Spinal cord (tissue), 10 donors: ENCODE measurements around the gene TAOK2. TPM values are rescaled to one million over a fixed set of nuclear protein-coding genes. Genes with fewer than 3 reads are reported as not detected.
"Not testable (repeated sequence)": the region's sequence is repeated elsewhere in the genome, so short reads cannot be mapped to it uniquely, and the experiment has no call there.

Experiments
- DNase-seq, 6 donors: peaks; one replicate each; pipeline versions ENCODE4 v3.0.0 to v3.0.0-alpha.2; 2013 to 2015; ENCODE audit warnings: low spot score in 6 of 6, low read depth in 4 of 6
- H3K27ac ChIP-seq: one replicate; pipeline ENCODE4 v1.5.1; 2013; ENCODE audit warnings: low read depth, low read length, control low read depth
- H3K27me3 ChIP-seq: one replicate; pipeline ENCODE4 v1.6.1; 2013; ENCODE audit warnings: low read length; ENCODE audit not compliant: control insufficient read depth, insufficient read depth
- H3K36me3 ChIP-seq: one replicate; pipeline ENCODE4 v1.6.1; 2013; ENCODE audit warnings: low read length; ENCODE audit not compliant: control insufficient read depth, insufficient read depth
- H3K4me1 ChIP-seq: one replicate; pipeline ENCODE4 v1.6.1; 2013; ENCODE audit warnings: low read length; ENCODE audit not compliant: control insufficient read depth, insufficient read depth
- H3K4me3 ChIP-seq: one replicate; pipeline ENCODE4 v1.5.1; 2013; ENCODE audit warnings: low read depth, low read length, control low read depth
- H3K9me3 ChIP-seq: one replicate; pipeline ENCODE4 v1.6.1; 2013; ENCODE audit warnings: low read length; ENCODE audit not compliant: control insufficient read depth, insufficient read depth
- WGBS: methylation state at CpG from one replicate; pipeline ENCODE4 v1.1.5; 2013; ENCODE audit warnings: missing lambda C conversion rate; ENCODE audit not compliant: insufficient coverage; 5-methylcytosine and 5-hydroxymethylcytosine counted together
- long read RNA-seq, 4 donors: transcript quantifications; one replicate each; lab custom pipeline, GENCODE V29; 2026
- polyA plus RNA-seq, 2 donors: library from polyadenylated mRNA; unstranded; fragments of 120-200 nt; gene quantifications; one replicate each; pipeline ENCODE4 v1.2.1, GENCODE V29; 2013; ENCODE audit not compliant: insufficient read length in 2 of 2
- total RNA-seq, 2 donors: library from RNA; depleted of rRNA in 1 of 2; stranded (reverse); fragments of 120-200 nt in 1 of 2; fragments of >200 nt in 1 of 2; gene quantifications; one replicate each; pipeline versions ENCODE4 v1.2.3 to v1.2.4, GENCODE V29; 2013 to 2014
- donor health status: healthy.

Gene TAOK2
- 10 to 100 TPM; 42.2 to 52.3 TPM for total RNA-seq
- 10 to 100 TPM; 80.6 to 87.1 TPM for polyA plus RNA-seq
- long read RNA-seq, donor 1, full-length matches to known transcripts, result 8 of 14 reads
- long read RNA-seq, donor 1, partial matches to known transcripts, result 6 of 14 reads
- long read RNA-seq, donor 1, other reads (novel, unspliced or antisense), result 0 of 14 reads
- long read RNA-seq, donor 2, partial matches to known transcripts, result 28 of 49 reads
- long read RNA-seq, donor 2, other reads (novel, unspliced or antisense), result 17 of 49 reads
- long read RNA-seq, donor 3, partial matches to known transcripts, result 8 of 9 reads
- long read RNA-seq, donor 3, other reads (novel, unspliced or antisense), result 0 of 9 reads
- long read RNA-seq, donor 4, partial matches to known transcripts, result 5 of 9 reads
- long read RNA-seq, donor 4, other reads (novel, unspliced or antisense), result 0 of 9 reads

DNA sequence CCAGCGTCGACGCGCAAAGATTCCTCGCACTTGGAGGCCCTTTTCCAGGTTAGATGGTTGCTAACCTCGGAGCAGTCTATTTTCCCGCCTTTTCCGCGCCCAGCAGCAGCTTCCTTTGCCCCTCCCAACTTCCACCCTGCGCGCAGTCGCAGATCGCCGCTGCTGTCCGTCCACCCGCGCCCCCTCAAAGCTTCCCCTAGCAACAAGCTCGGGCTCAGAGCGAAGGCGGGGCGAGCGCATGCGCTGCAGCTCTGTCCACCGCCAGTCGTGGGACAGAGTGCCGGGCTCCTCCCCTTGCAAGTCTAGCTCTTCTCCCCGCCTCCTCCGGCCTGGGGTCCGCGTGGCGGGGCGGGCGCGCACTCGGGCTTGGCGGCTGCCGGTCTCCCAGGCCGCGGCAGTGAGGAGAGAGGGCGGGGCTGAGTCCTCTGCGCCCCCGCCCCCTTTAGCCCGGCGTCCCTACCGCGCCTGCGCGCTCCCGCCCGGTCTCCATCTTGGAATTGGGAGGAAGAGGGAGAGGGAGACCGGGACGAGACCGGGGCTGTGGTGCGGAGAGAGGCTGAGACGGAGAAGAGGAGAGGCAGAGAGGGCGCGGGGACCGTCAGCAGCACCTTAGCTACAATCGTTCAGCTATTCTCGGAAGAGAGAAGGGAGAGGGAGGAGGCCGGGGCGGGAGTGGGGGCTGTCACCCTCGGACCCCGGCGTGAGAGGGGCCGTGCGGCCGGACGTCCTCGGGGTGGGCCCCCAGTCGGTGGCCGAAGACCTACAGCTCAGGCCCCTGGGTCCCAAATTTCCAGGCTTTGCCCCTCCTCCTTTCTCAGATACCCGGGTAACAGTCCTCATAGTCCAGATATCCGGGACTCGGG lies at the start of gene TAOK2:
TSS of gene TAOK2 (plus strand) at position 485 of the 863 bp plus-strand sequence. CDS start 3,905 bp downstream, outside the sequence.
- Histone ChIP-seq H3K36me3 (peaks cover 42% of the 10 kb centered on the region), H3K9me3 (no peaks in the 10 kb centered on the region), H3K27me3 (no peaks in the 10 kb centered on the region), H3K27ac (peak within 1 kb of the TSS; percentile 96), H3K4me3 (peak within 1 kb of the TSS; percentile 98), H3K4me1 (peaks cover 37% of the 10 kb centered on the region)
- WGBS, result under 1% methylated on average over 72 of the region's 75 CpGs
- DNase-seq, result peak; percentile 95 to 100 (median 98)

DNA sequence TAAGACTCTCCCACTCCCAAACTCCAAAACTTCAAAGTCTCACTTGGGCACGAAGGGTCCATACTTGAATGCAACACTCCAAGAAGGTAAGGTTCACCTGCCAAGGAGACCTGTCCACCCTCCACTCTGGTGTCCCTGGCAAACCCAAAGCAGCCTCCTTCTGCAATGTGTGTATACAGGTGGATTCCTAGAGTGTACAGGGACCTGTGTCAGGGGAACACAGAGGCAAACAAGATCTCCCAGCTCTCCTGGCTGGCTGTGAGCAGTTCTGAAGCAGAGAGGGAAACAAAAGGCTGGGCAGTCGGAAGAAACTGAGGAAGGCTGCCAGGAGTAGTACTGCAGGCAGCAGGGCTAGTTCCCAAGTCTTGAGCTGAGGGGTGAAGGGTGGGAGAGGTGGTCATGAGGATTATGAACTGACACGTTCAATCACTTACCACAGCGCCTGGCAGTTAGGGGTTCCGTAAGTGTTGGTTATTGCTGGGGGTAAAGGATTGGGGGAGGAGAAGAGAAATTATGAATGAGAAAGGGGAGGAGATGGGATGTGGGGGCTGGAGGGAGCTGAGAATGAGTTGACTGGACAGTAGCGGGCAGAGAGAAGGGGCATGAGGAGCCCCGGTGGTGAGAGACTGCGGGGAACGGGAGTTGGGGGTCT lies 48.4 kb upstream of the TAOK2 start:
- WGBS, result 13% methylated on average over 7 of the region's 9 CpGs
- H3K27me3 ChIP-seq, result no peaks in the 10 kb centered on the region
- H3K4me3 ChIP-seq, result peak overlapping the region; percentile 87
- peak in 1 of 6 donors; percentile 30 for DNase-seq
- H3K36me3 ChIP-seq, result peaks cover 14% of the 10 kb centered on the region
- no peaks in the 10 kb centered on the region for H3K9me3 ChIP-seq
- H3K27ac ChIP-seq, result no peak overlapping the region
- H3K4me1 ChIP-seq, result peaks cover 46% of the 10 kb centered on the region

DNA sequence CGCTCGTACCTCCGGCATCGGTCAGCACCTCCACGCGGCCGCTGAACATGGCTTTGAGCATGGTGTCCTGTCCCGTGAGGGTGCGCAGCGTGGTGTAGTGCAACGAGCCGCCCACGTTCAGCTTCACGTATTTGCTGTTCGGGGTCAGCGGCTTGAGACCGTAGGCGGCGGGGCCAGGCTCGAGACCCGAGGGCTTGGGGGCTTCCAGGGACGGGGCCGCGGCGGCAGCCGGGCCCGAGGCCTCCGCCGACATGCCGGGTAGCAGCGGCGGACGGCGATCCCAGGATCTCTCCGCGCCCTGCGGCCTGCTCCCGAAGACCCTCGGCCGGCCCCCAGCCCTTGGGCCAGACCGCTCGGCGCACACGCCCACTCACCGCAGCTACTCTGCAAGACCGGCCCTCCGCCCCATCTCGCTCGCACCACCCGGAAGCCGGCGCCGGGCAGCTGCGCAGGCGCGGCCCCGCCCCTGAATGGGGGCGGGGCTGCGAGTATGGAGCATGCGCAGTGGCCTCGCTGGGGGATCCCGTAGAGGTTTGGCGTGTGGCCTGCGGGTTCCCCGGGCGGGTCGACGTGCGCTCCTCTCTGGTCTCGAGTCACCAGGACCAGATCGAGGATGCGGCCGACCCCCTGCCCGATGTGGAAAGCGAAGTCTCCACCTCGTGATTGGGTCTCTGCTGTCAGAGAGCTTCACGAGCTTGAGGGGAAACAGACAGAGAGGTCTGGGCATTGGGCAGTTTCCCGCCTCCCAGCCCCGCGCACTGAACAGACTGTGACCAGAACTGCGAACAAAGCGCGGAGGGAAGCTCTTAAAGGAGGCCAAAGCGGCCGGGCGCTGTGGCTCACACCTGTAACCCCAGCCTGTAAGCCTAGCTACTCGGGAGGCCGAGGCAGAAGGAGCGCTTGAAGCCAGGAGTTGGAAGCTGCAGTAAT lies 47.6 kb upstream of the TAOK2 start, which contains the start of gene KCTD13:
TSS of gene KCTD13 (minus strand) at position 446 of the 930 bp plus-strand sequence. CDS start at position 253, 193 bp downstream.
- H3K36me3 ChIP-seq, result peaks cover 14% of the 10 kb centered on the region
- DNase-seq, result peak; percentile 80 to 97 (median 88)
- WGBS, result under 1% methylated on average over 89 of the region's 89 CpGs
- H3K27me3 ChIP-seq, result no peaks in the 10 kb centered on the region
- no peaks in the 10 kb centered on the region for H3K9me3 ChIP-seq
- peaks cover 46% of the 10 kb centered on the region for H3K4me1 ChIP-seq
- peak within 1 kb of the TSS; percentile 87 for H3K4me3 ChIP-seq
- peak within 1 kb of the TSS; percentile 95 for H3K27ac ChIP-seq

DNA sequence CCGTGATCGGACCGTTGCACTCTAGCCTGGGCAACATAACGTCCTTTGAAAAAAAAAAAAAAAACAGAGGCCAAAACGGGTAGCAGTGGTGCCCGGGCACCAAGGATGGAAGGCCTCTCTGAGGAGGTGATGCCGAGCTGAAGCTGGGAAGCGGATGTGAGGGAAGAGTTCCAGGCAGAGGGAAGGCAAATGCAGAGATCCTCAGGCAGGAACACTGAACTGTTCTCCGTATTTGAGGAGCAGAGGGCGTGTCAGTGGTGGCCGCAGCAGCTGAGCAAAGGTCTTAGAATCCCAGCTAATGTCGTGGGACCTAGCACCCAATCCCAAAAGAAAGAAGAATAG lies 47.0 kb upstream of the TAOK2 start:
- no peak for DNase-seq
- Histone ChIP-seq H3K9me3 (no peaks in the 10 kb centered on the region), H3K4me3 (peak overlapping the region; percentile 87), H3K27me3 (no peaks in the 10 kb centered on the region), H3K4me1 (peaks cover 40% of the 10 kb centered on the region), H3K36me3 (peaks cover 14% of the 10 kb centered on the region), H3K27ac (peak overlapping the region; percentile 95)
- WGBS, result under 1% methylated on average over 12 of the region's 12 CpGs

- H3K4me1 ChIP-seq, result peaks cover 40% of the 10 kb centered on the region
- DNase-seq, result peak in 2 of 6 donors; percentile 42 to 71
- no peaks in the 10 kb centered on the region for H3K9me3 ChIP-seq
- peak overlapping the region; percentile 95 for H3K27ac ChIP-seq
- H3K36me3 ChIP-seq, result peaks cover 14% of the 10 kb centered on the region
- whole genome bisulfite sequencing, result 36% methylated on average over 10 of the region's 12 CpGs
- H3K27me3 ChIP-seq, result no peaks in the 10 kb centered on the region
- peak overlapping the region; percentile 87 for H3K4me3 ChIP-seq
Observed at GRCh38 chr16:29927070-29927905, 46.4 kb upstream of the TAOK2 start.

DNA sequence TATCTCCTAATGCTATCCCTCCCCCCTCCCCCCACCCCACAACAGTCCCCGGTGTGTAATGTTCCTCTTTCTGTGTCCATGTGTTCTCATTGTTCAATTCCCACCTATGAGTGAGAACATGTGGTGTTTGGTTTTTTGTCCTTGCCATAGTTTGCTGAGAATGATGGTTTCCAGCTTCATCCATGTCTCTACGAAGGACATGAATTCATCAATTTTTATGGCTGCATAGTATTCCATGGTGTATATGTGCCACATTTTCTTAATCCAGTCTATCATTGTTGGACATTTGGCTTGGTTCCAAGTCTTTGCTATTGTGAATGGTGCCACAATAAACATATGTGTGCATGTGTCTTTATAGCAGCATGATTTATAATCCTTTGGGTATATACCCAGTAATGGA lies 41.9 kb upstream of the TAOK2 start:
- not testable (repeated sequence) for H3K9me3 ChIP-seq, H3K36me3 ChIP-seq, H3K27me3 ChIP-seq, H3K27ac ChIP-seq, H3K4me3 ChIP-seq, DNase-seq
- peaks cover 15% of the 10 kb centered on the region for H3K4me1 ChIP-seq
- no CpG with 5 or more reads among the region's 2 CpGs for WGBS

DNA sequence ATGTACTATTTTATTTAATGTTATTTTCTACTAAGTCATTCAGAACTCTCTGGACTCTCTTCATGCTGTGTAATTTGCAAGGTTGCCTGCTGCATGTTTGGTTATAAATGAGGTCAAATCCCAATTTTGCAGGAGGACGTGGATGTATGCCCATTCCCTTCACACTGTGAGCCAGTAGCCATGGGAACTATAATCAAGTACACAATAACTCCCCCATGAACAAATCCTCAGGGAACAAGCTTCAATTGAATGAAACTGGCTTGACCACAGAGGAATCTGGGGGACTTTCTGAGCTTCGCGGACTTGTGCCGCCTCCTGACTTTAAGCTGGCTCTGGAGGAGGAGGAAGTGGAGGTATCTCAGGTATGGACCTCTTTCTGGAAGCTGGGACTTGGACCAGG lies 33.0 kb upstream of the TAOK2 start:
- Histone ChIP-seq H3K4me1 (peaks cover 8% of the 10 kb centered on the region), H3K4me3 (no peak overlapping the region), H3K27ac (no peak overlapping the region), H3K9me3 (no peaks in the 10 kb centered on the region), H3K36me3 (no peaks in the 10 kb centered on the region), H3K27me3 (no peaks in the 10 kb centered on the region)
- 41% methylated on average over 3 of the region's 4 CpGs for WGBS
- peak in 2 of 6 donors; percentile 28 to 47 for DNase-seq
